ENCODE data around the gene TXK.

DNA sequence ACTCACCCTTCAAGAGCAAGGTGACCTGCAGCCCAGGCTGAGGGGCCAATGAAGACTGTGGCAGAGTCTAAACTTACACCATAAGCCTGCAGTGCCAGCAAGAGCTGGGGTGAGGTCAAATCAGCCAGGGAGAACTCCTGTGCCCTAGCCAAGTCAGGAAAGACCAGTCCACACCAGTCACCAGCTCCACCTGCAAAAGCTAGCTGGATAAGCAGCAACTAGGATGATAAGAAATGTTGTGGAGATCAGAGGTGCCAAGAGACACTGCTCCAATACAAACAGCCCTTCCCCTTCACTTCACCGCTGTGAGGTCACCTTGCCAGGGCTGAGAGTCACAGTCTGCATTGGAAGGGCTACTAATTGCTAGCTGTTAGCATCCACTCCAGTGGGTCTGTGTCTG is 86.2 kb downstream of the TXK start:
- no peak for TF ChIP-seq CTCF (conservative IDR thresholded peaks at IDR 0.05)
- TF ChIP-seq EZH2 (IDR thresholded peaks at IDR 0.05; ENCODE audit: low read depth), result no peak
